ENCODE data around the gene CKAP2.
"Not testable (repeated sequence)": the region's sequence is repeated elsewhere in the genome, so short reads cannot be mapped to it uniquely, and the experiment has no call there.

The CKAP2 gene, protein sequence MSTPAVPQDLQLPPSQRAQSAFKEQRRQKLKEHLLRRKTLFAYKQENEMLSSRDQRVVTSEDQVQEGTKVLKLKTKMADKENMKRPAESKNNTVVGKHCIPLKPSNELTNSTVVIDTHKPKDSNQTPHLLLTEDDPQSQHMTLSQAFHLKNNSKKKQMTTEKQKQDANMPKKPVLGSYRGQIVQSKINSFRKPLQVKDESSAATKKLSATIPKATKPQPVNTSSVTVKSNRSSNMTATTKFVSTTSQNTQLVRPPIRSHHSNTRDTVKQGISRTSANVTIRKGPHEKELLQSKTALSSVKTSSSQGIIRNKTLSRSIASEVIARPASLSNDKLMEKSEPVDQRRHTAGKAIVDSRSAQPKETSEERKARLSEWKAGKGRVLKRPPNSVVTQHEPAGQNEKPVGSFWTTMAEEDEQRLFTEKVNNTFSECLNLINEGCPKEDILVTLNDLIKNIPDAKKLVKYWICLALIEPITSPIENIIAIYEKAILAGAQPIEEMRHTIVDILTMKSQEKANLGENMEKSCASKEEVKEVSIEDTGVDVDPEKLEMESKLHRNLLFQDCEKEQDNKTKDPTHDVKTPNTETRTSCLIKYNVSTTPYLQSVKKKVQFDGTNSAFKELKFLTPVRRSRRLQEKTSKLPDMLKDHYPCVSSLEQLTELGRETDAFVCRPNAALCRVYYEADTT

DNA sequence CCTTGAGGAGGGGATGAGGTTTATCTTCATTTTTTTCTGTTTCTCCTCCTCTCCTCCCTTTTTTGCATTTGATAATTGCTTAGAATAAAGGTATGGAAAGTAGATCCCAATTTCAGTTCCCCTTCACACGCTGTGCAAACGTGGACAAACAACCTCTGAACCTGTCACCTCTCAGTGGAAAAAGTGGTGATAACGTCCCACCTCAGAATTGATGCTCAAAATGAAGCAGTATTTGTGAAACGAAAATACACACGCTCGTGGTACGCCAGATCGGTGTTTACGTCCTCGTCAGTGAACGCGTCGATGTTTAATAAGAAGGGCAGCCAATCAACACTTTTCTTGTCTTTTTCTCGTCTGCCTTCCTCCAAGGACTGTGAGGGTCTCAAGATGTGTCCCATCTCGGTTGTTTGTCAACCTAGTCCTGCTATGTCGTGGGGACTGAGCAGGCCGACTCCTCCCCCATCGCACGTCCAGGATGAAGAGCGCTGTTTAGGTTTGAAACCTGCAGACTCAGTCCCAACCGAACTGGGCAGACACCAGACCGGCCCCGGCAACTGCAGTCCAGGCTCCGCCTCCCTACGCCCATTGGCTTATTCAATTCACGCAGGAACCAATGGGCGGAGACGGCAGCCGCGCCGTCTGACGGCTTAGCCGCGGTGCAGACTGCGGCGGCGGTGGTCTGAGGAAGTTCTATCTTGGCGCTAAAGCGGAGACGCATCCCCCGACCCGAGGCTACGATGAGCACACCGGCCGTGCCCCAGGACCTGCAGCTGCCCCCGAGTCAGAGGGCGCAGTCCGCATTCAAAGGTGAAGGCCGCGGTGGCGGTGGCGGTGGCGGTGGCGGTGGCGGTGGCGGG is at the start of gene CKAP2:
Gene CKAP2 (plus strand): TSS at position 659 of the 857 bp plus-strand sequence. CDS start 79 bp downstream, at position 738.
- peak; percentile 82 to 83 for ATAC-seq

DNA sequence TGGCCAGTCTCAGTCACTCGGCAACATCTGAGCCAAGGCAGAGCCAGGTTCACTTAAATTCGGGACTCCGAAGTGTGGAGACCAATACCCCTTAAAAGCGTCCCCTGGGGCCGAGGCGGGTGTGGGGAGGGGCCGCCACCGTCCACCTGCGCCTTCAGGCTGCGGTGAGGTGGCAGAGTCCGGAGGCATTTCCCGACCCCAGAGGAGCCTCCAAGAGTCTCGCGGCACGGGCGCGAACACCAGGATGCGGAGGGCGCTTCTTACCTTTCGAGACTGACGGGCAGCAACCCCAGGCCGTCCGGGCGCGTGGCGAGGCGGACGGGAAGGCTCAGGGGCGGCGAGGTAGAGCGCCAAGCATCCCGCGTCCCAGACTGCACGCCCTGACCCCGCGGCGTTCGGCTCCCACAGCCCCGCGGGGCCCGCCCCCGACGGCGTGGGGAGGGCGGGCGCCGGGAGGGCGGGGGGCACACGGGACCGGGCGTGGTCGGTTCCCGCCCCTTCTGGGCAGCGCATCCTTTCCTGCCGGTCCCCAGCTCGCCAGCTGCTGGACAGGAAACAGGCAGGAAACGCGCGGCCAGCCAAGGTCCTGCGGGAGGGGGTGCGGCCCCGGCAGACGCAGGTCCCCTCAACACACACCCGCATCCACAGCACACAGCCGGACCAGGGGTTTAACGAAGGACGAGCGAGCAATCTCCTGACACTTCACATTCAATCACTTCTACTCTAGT is 49.3 kb upstream of the CKAP2 start, which contains the start of gene THSD1:
Gene THSD1 (minus strand): TSS at position 406 of the 728 bp plus-strand sequence. CDS start 3,572 bp downstream, outside the sequence.
- peak; percentile 38 to 53 for ATAC-seq

DNA sequence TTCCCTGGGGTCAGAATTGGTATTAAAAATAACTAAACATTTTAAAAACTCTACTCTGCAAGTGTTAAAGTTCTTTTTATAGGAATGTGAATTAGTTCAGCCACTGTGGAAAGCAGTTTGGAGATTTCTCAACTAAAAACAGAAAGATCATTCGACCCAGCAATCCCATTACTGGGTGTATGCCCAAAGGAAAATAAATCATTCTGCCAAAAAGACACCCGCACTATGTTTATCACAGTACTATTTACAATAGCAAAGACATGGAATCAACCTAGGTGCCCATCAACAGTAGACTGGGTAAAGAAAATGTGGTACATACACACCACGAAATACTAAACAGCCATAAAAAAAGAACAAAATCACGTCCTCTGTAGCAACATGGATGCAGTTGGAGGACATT is 48.6 kb upstream of the CKAP2 start:
- no peak for ATAC-seq

GRCh38 chr13:52407436-52407835 is 47.8 kb upstream of the CKAP2 start:
- ATAC-seq = not testable (repeated sequence)

GRCh38 chr13:52408071-52408658 is 47.1 kb upstream of the CKAP2 start:
- not testable (repeated sequence) for ATAC-seq

- peak in 1 of 2 donors; percentile 48 for ATAC-seq
Observed at GRCh38 chr13:52411629-52412028, 43.6 kb upstream of the CKAP2 start.

DNA sequence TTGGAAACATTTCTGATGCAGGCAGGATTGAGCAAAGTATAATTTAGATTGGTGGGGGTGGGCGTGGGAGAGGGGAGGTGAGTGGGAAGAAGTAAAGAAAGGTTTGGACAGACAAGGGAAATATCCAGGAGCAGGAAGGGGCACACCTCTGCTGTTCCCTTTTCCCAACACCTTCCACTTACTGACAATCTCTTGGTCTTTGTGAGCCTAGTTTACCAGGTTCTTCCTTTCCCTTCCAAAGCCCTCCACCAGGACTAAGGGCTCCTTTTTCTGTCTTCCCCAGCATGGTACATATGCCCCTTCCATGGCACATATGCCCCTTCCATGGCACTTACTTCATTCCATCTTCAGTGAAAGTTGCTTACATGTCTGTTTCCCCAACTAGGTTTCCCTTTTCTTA is 43.1 kb upstream of the CKAP2 start:
- ATAC-seq = no peak

DNA sequence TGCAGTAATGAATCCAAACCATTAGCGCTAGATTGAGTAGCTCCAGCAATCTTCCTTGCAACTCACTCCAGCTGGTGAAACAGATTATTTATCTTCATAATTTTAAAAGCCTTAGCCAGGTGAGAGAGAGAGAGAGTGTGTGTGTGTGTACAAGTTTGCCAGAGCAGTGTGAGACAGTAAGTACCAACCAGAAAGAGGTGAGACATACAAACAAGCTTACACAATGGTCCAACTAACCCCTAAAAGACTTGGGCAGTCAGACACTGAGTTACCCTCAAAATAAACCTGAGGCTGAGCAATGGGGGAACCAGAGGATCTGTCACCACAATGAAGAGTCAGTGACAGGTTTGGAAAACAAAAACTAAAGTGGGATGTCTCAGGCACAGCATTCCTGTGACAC is 41.2 kb upstream of the CKAP2 start:
- ATAC-seq = no peak

DNA sequence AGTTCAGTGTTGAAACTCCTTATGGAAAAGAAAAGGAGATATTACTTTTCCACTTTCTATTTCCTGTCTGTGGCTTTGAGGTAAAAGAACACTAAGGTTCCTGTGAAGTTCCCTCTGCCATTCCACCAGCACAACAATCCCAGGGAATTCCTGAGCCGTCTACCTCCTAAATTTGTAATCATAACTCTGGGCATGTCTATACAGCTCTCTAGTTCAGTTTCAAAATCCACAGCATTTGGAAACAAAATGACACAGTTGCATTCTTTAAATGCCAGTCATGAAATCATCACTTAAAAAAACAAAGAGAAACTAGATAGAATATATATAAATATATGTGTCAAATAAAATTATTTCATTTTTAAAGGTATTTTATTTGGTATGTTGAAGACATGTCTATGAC is 40.3 kb upstream of the CKAP2 start:
- ATAC-seq = no peak

- ATAC-seq = no peak
Observed at GRCh38 chr13:52419080-52419479, 36.2 kb upstream of the CKAP2 start.

DNA sequence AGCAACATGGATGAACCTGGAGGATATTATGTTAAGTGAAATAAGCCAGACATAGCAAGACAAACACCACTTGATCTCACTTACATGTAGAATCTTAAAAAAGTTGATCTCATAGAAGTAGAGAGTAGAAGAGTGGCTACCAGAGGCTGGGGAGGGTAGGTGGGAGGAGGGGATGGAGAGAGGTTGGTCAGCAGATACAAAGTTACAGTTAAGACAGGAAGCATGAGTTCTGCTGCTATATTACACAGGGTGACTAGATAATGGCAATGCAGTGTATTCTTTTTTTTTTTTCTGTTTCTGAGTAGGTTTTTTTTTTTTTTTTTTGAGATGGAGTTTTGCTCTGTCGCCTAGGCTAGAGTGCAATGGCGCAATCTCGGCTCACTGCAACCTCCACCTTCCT is 34.1 kb upstream of the CKAP2 start:
- ATAC-seq = no peak

- ATAC-seq = no peak
Observed at GRCh38 chr13:52428295-52428694, 27.0 kb upstream of the CKAP2 start.

- no peak for ATAC-seq
Observed at GRCh38 chr13:52432456-52432855, 22.8 kb upstream of the CKAP2 start.

DNA sequence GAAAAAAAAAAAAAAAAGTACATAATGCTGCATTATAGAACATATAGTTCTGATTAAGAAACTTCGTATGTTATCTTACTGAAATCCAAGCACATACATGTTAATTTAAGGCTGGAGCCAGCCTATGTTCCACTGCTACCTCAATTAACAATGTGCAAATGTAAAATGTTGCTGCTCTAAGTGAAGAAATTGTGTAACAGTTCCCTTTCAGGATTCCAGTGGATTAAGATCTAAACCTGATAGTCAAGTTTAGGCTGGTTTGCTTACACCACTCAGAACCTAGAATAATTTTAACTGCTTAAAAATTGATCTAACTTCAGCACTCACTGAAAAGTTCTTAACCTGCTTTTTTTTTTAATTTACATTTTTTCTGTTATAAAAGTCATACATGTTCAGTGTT is 9.0 kb upstream of the CKAP2 start:
- ATAC-seq = no peak

- peak in 1 of 2 donors; percentile 16 for ATAC-seq
Observed at GRCh38 chr13:52447354-52447753, 7.9 kb upstream of the CKAP2 start.

GRCh38 chr13:52447815-52448552 is 7.3 kb upstream of the CKAP2 start:
- ATAC-seq = no peak

- no peak for ATAC-seq
Observed at GRCh38 chr13:52449331-52450011, 5.8 kb upstream of the CKAP2 start.

DNA sequence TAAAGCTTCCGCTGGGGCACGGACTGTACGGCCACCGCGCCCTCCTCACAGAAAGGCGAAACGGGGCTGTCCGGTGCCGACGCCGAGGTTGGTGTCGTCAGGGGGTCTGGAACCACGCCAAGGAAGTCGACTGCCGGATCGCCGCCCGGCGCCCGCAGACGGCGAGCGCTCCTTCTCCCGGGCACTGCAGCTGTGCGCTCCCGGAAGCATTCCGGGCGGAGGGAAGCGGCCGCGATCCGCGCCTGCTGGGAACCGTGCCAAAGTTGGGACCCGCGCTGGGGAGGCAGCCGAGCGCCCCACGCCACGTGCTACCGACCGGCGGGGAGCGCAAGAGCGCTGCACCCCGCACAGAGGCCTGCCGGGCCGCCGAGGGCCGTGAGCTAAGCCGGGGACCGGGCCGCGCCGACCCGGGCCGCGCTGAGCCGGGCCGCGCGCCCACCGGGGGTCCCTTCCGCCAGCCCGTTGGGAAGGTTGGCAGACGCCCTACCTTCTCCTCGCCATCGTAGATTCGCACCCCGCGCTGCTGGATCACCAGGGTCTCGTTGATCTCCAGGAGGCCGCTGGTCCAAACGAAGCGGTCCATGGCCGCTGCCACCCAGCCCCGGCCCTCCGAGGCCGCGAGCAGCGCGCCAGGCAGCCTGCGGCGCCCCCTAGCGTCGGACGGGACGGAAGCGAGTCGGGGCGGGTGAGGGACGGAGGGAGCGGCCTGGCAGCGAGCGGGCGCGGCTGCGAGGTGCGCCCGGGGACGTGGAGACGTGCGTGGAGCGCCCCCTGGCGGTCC is 5.1 kb upstream of the CKAP2 start, which contains the start of gene VPS36:
Gene VPS36 (minus strand): TSS at position 623 of the 781 bp plus-strand sequence. CDS start 40 bp downstream, at position 583.
- peak; percentile 76 to 79 for ATAC-seq

DNA sequence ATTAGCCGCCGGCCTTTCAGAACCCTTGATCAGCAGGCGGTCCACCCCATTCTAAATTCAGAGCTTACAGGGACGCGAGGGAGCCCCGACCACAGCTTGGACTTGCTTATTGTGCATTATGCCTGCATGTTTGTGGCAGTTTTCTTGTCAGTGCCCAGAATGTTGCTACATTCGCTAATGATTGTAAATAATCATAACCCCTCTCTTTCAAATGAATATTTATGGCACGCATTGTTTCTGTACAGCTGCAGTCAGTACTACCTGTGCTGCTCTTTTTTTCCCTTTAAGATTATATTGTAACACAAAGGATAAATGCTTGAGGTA is 4.5 kb upstream of the CKAP2 start:
- no peak for ATAC-seq
